Esophagus muscularis mucosa (tissue), 4 donors: ENCODE measurements around the gene TOM1. TPM values are rescaled to one million over a fixed set of nuclear protein-coding genes. Genes with fewer than 3 reads are reported as not detected.

Source experiments
- DNase-seq: peaks from one replicate; pipeline ENCODE4 v3.0.0-alpha.2; 2017; ENCODE audit errors: extremely low spot score
- H3K27ac ChIP-seq, 4 donors: fragments of 200-600 bp; sonication (generic); replicated peaks in 1 of 4; 1 replicate in 3 of 4; 2 replicates in 1 of 4; pipeline ENCODE4 v1.5.1; 2016 to 2019; ENCODE audit warnings: mild to moderate bottlenecking in 1 of 4
- H3K27me3 ChIP-seq, 4 donors: fragments of 200-600 bp; sonication (generic); one replicate each; pipeline versions ENCODE4 v1.5.1 to v1.6.0; 2016 to 2019
- H3K36me3 ChIP-seq, 4 donors: fragments of 200-600 bp; sonication (generic); one replicate each; pipeline ENCODE4 v1.5.1; 2016 to 2019
- H3K4me1 ChIP-seq, 4 donors: fragments of 200-600 bp; sonication (generic); one replicate each; pipeline ENCODE4 v1.5.1; 2016 to 2019
- H3K4me3 ChIP-seq, 4 donors: fragments of 200-600 bp; sonication (generic); 1 replicate in 2 of 4; 2 replicates in 2 of 4; pipeline ENCODE4 v1.5.1; 2016 to 2019; ENCODE audit warnings: mild to moderate bottlenecking in 4 of 4, moderate library complexity in 1 of 4
- H3K9me3 ChIP-seq, 4 donors: fragments of 200-600 bp; sonication (generic); 1 replicate in 3 of 4; 2 replicates in 1 of 4; pipeline ENCODE4 v1.5.1; 2016 to 2019
- EP300 ChIP-seq: sonication (generic); formaldehyde crosslinking; IDR thresholded peaks from one replicate; pipeline ENCODE4 v1.6.1; 2017; ENCODE audit warnings: antibody characterized with exemption
- POLR2A ChIP-seq: fragments of 450-650 bp; IDR thresholded peaks from one replicate; pipeline ENCODE4 v1.6.1; 2017; ENCODE audit warnings: antibody characterized with exemption, moderate library complexity, mild to moderate bottlenecking, low read depth
- POLR2AphosphoS5 ChIP-seq, 2 donors: sonication (generic); formaldehyde crosslinking; IDR thresholded peaks; one replicate each; pipeline ENCODE4 v1.6.1; 2017; ENCODE audit warnings: antibody characterized with exemption in 2 of 2
- WGBS: methylation state at CpG from one replicate; pipeline ENCODE4 v1.1.5; 2018; 5-methylcytosine and 5-hydroxymethylcytosine counted together
- intact Hi-C: fragments of 100-400 bp; cut with DNase I; formaldehyde crosslinking; loops from one replicate; pipeline ENCODE4 v1.15.1; 2023
- total RNA-seq, 4 donors: library from RNA; depleted of rRNA; stranded (reverse); fragments of >200 nt; gene quantifications; one replicate each; pipeline versions ENCODE4 v1.1.0 to v1.2.1, GENCODE V29; 2016
- TF ChIP-seq, protein P1 (sequence below), 3 experiments: fragments of 200-600 bp in 2 of 3; fragments of 450-650 bp in 1 of 3; sonication (generic) in 2 of 3; IDR thresholded peaks; one replicate each; pipeline ENCODE4 v1.5.1; 2017 to 2019; ENCODE audit warnings: antibody characterized with exemption in 3 of 3, mild to moderate bottlenecking in 2 of 3, moderate library complexity in 1 of 3

TOM1 gene
- total RNA-seq, 4 donors from 2014 or later, result 22.8 to 44.6 (median 35.8) TPM

GRCh38 chr22:35384975-35385588 is 85.4 kb downstream of the TOM1 start:
- peaks cover 12 to 32% (median 15%) of the 10 kb centered on the region in 4 donors for H3K4me1 ChIP-seq
- no peaks in the 10 kb centered on the region for H3K9me3 ChIP-seq
- intact Hi-C loops, result no loop called here
- no peaks in the 10 kb centered on the region for H3K27me3 ChIP-seq
- H3K27ac ChIP-seq, result no peak overlapping the region
- DNase-seq, result no peak
- TF ChIP-seq POLR2A (no peak), EP300 (no peak), POLR2AphosphoS5 (IDR thresholded peaks at IDR 0.05) (no peak)
- TF ChIP-seq, protein P1, sequence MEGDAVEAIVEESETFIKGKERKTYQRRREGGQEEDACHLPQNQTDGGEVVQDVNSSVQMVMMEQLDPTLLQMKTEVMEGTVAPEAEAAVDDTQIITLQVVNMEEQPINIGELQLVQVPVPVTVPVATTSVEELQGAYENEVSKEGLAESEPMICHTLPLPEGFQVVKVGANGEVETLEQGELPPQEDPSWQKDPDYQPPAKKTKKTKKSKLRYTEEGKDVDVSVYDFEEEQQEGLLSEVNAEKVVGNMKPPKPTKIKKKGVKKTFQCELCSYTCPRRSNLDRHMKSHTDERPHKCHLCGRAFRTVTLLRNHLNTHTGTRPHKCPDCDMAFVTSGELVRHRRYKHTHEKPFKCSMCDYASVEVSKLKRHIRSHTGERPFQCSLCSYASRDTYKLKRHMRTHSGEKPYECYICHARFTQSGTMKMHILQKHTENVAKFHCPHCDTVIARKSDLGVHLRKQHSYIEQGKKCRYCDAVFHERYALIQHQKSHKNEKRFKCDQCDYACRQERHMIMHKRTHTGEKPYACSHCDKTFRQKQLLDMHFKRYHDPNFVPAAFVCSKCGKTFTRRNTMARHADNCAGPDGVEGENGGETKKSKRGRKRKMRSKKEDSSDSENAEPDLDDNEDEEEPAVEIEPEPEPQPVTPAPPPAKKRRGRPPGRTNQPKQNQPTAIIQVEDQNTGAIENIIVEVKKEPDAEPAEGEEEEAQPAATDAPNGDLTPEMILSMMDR (IDR thresholded peaks at IDR 0.05), result no peak
- H3K4me3 ChIP-seq, result no peak overlapping the region
- WGBS, result 90% methylated on average over 5 of the region's 6 CpGs
- peaks cover 16 to 48% (median 26%) of the 10 kb centered on the region in 4 donors for H3K36me3 ChIP-seq

DNA sequence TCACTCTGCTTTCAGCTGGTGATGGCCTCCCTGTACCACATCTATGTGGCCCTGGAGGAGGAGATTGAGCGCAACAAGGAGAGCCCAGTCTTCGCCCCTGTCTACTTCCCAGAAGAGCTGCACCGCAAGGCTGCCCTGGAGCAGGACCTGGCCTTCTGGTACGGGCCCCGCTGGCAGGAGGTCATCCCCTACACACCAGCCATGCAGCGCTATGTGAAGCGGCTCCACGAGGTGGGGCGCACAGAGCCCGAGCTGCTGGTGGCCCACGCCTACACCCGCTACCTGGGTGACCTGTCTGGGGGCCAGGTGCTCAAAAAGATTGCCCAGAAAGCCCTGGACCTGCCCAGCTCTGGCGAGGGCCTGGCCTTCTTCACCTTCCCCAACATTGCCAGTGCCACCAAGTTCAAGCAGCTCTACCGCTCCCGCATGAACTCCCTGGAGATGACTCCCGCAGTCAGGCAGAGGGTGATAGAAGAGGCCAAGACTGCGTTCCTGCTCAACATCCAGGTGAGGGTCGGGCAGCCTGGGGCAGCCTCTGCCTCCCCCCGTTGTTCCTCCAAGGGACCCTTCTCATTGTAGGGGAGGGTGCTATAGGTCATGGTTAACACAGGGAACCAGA is 87.1 kb downstream of the TOM1 start:
- no peaks in the 10 kb centered on the region for H3K9me3 ChIP-seq
- WGBS, result 92% methylated on average over 12 of the region's 19 CpGs
- no peak for DNase-seq
- H3K27ac ChIP-seq, result no peak overlapping the region
- intact Hi-C loops, result no loop called here
- no peak overlapping the region for H3K4me3 ChIP-seq
- no peak for TF ChIP-seq EP300
- TF ChIP-seq, protein P1 (IDR thresholded peaks at IDR 0.05), result no peak
- no peak for TF ChIP-seq POLR2AphosphoS5 (IDR thresholded peaks at IDR 0.05)
- no peak for TF ChIP-seq POLR2A
- peaks cover 0 to 15% (median under 1%) of the 10 kb centered on the region in 4 donors for H3K4me1 ChIP-seq
- H3K27me3 ChIP-seq, result no peaks in the 10 kb centered on the region
- H3K36me3 ChIP-seq, result peaks cover 16 to 57% (median 31%) of the 10 kb centered on the region in 4 donors

DNA sequence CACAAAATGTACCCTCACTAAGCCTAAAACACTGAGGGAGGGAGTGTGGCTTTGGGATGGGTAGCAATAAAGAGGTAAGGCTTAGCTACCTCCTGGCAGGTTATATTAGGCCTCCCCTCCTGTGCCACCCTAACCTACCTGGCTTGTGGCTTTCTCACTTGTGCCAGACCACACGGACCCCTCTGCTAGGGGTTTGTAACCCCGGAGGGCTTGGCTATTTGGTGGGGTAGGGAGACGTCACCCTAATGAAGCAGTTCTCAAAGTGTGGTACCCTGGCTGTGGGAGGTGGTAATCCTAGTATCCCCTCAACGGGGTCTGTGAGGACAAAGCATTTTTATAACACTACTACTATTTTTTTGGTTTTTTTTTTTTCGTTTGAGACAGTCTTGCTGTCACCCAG is 91.2 kb downstream of the TOM1 start:
- 79% methylated on average over 4 of the region's 5 CpGs for WGBS
- no peak for DNase-seq
- no peak overlapping the region for H3K27ac ChIP-seq
- intact Hi-C loops, result no loop called here
- no peaks in the 10 kb centered on the region for H3K9me3 ChIP-seq
- no peak overlapping the region for H3K4me3 ChIP-seq
- no peaks in the 10 kb centered on the region for H3K27me3 ChIP-seq
- TF ChIP-seq, protein P1 (IDR thresholded peaks at IDR 0.05), result no peak
- TF ChIP-seq EP300, result no peak
- TF ChIP-seq POLR2A, result no peak
- TF ChIP-seq POLR2AphosphoS5 (IDR thresholded peaks at IDR 0.05), result no peak
- peaks cover 16 to 57% (median 31%) of the 10 kb centered on the region in 4 donors for H3K36me3 ChIP-seq
- no peaks in the 10 kb centered on the region for H3K4me1 ChIP-seq

- no peak for TF ChIP-seq POLR2A
- TF ChIP-seq, protein P1 (IDR thresholded peaks at IDR 0.05), result no peak
- TF ChIP-seq EP300, result no peak
- TF ChIP-seq POLR2AphosphoS5 (IDR thresholded peaks at IDR 0.05), result no peak
- Histone ChIP-seq H3K9me3 (no peaks in the 10 kb centered on the region), H3K36me3 (peaks cover 8 to 43% (median 18%) of the 10 kb centered on the region in 4 donors), H3K27me3 (no peaks in the 10 kb centered on the region), H3K27ac (no peak overlapping the region), H3K4me3 (no peak overlapping the region), H3K4me1 (no peaks in the 10 kb centered on the region)
- intact Hi-C loops, result no loop called here
- 100% methylated on average over 2 of the region's 2 CpGs for WGBS
- DNase-seq, result no peak
Measured at GRCh38 chr22:35392357-35392756, 92.7 kb downstream of the TOM1 start.
